Limb (tissue), 2 donors: Measurements from ENCODE around the gene XPR1.
"Not testable (repeated sequence)": the region's sequence is repeated elsewhere in the genome, so short reads cannot be mapped to it uniquely, and the experiment has no call there.

Experiments used
- DNase-seq, 2 donors: peaks; one replicate each; pipeline ENCODE4 v3.0.0-alpha.2; 2016; ENCODE audit errors: extremely low spot score in 2 of 2

The XPR1 gene

GRCh38 chr1:180643693-180644092, 11.9 kb downstream of the XPR1 start:
- no peak for DNase-seq

GRCh38 chr1:180644526-180645192, 12.8 kb downstream of the XPR1 start:
- no peak for DNase-seq

DNA sequence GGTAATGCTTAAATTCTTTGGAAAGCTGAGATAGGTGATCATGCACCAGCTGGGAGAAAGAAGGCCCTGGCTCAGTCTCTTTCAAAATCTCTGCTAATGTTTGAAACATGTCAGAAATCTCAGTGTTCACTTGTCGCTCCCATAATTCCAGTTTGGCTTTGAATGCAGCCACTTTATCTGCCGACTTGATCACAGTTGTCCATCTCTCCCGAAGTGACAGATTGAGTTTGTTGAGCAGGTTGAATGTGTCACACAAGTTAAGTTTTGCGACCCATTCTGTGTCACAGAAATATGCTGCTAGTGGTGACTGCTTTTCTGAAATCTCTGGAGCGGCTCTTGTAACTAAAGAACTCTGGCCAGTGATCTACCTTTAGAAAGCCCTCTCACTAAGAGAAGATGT, 13.4 kb downstream of the XPR1 start:
- not testable (repeated sequence) for DNase-seq

- DNase-seq: no peak
Observed at GRCh38 chr1:180646093-180646492, 14.3 kb downstream of the XPR1 start.

GRCh38 chr1:180646547-180646946, 14.7 kb downstream of the XPR1 start:
- DNase-seq: no peak

- DNase-seq: no peak
Observed at GRCh38 chr1:180652792-180653191, 21.0 kb downstream of the XPR1 start.

GRCh38 chr1:180662709-180663108, 30.9 kb downstream of the XPR1 start:
- no peak for DNase-seq

GRCh38 chr1:180670681-180671080, 38.9 kb downstream of the XPR1 start:
- DNase-seq: no peak

DNA sequence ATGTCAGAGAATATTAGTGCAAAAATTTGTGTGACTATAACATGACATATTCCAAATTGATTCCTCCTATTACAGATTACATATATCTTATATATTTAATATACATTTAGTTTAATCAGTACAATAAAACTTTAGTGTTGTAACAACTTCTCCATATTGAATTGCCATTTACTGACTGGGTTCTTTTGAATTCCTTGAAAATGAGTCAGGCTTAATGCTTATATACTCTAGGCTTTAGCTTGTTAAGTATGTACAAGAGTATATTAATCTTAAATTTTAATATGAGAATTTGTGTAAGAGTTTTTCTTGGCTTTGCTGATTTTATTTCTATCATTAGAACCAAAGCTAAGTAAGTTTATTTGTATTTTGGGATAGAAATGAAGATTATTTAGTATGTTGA, 40.3 kb downstream of the XPR1 start:
- DNase-seq: no peak

DNA sequence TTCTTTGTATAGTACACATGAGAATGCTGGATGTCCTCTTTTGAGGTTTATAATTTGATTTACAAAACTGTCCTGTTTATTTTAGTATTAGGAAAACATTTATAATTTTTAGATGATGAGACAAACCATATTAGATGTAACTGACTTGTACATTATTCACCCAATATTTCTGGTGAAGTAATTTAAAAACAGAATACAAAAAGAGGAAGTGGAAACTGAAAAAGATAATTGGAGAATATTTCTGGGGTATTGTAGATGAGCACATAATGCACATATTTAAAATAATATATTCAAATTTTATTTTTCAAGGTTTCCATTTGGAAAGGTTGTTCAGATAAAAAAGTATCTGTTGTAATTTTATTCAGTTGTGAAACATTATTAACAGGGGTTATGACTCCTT, 40.7 kb downstream of the XPR1 start:
- no peak for DNase-seq

DNA sequence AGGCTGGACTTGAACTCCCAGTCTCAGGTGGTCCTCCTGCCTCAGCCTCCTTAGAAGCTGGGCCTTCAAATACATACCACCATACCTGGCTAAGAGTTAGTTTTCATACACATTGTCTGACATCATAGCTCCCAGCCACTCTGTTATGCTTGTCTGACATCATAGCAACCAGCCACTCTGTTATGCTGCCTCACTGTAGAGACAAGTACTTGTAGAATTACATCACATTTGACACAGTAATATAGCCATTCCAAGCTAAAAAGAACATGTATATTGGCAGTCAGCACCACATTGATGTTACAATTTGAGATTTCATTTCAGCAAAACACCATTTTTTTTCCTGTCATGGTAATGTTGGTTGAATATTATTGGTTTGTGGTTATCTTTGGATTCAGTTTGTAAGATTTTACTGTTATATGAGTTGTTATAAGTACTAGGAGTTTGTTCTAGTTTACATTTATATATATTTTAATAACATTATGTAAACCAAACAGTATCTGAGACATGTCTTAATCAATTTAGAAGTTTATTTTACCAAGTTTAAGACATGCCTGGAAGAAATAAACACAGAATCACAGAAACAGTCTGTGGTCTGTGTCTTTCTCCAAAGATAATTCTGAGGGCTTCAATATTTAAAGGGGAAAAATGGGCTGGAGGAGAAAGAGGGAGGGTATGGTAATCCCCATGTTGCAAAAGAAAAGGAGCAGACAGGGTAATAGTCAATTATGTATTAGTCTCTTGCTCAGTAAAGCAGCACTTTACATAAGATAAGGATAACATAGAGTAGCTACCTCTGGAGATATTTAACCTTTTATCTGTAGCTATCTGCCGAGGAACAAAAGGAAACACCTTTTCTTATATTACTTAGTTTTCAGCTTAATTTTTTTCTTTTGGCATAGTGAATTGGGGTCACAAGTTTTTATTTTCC, 43.0 kb downstream of the XPR1 start:
- DNase-seq: no peak

- no peak for DNase-seq
Observed at GRCh38 chr1:180675586-180675985, 43.8 kb downstream of the XPR1 start.

GRCh38 chr1:180680558-180681144, 48.8 kb downstream of the XPR1 start:
- DNase-seq: no peak

DNA sequence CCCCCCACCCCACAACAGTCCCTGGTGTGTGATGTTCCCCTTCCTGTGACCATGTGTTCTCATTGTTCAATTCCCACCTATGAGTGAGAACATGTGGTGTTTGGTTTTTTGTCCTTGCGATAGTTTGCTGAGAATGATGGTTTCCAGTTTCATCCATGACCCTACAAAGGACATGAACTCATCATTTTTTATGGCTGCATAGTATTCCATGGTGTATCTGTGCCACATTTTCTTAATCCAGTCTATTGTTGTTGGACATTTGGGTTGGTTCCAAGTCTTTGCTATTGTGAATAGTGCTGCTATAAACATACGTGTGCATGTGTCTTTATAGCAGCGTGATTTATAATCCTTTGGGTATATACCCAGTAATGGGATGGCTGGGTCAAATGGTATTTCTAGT, 51.3 kb downstream of the XPR1 start:
- DNase-seq: not testable (repeated sequence)

- no peak for DNase-seq
Observed at GRCh38 chr1:180691322-180691913, 59.6 kb downstream of the XPR1 start.

GRCh38 chr1:180693564-180694244, 61.9 kb downstream of the XPR1 start:
- no peak for DNase-seq

GRCh38 chr1:180695282-180695681, 63.5 kb downstream of the XPR1 start:
- no peak for DNase-seq

DNA sequence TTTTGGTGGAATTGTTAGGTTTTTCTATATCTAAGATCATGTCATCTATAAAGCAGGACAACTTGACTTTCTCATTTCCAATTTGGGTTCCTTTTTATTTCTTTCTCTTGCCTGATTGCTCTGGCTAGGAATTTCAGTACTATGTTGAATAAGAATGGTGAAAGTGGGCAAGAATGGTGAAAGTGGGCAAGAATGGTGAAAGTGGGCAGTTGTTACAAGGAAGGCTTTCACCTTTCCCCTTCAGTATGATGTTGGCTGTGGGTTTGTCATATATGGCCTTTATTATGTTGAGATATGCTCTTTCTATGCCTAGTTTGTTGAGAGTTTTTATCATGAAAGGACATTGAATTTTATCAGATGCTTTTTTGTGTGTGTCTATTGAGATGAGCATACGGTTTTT, 64.5 kb downstream of the XPR1 start:
- no peak for DNase-seq

DNA sequence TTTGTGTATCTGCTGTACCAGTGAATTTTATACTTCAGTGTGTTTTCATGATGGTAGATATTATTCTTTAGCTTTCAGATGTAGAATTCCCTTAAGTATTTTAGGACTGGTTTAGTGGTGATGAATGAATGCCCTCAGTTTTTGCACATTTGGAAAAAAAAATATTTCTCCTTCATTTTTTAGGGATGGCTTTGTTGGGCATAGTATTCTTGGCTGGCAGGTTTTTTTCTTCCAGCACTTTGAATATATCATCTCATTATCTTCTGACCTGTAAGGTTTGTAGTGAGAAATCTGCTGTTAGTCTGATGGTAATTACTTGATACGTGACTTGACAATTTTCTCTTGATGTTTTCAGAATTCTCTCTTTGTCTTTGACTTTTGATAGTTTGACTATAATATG, 66.8 kb downstream of the XPR1 start:
- no peak for DNase-seq

- not testable (repeated sequence) for DNase-seq
Observed at GRCh38 chr1:180702376-180702775, 70.6 kb downstream of the XPR1 start.

DNA sequence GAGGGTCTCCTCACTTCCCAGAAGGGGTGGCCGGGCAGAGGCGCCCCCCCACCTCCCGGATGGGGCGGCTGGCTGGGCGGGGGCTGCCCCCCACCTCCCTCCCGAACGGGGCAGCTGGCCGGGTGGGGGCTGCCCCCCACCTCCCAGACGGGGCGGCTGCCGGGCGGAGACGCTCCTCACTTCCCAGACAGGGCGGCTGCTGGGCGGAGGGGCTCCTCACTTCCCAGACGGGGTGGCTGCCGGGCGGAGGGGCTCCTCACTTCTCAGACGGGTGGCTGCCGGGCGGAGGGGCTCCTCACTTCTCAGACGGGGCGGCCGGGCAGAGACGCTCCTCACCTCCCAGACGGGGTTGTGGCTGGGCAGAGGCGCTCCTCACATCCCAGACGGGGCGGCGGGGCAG, 78.9 kb downstream of the XPR1 start:
- not testable (repeated sequence) for DNase-seq
